ENCODE measurements around the gene LCK.
"Not testable (repeated sequence)": the region's sequence is repeated elsewhere in the genome, so short reads cannot be mapped to it uniquely, and the experiment has no call there.

The LCK gene

DNA sequence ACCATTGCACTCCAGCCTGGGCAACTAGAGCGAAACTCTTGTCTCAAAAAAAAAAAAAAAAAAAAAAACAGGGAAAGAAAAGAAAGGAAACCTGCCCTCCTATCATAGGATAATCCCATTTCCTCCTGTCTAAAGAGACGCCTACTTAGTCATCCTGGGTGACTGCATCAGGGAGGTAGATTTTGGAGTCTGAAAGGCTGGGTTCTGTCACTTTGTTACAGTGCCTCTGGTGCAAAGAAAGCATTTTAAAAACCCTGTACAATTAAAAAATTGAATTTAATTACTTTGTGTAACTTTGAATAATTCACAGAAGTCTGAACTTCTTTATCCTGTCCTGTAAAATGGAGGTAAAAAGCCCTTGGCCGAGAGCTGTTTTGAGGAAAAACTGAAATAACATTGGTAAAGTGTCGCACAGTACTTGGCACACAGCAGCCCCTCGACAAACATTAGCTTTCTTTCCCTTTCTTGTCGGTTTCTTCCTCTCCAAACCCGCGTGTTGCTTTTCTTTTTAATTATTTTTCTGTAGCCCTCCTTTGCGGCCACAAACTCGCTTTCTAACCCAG lies 40.2 kb downstream of the LCK start:
- peak; percentile 29 to 58 for DNase-seq (ENCODE audit: low read depth in 2 of 2)
- TF ChIP-seq, protein P1, sequence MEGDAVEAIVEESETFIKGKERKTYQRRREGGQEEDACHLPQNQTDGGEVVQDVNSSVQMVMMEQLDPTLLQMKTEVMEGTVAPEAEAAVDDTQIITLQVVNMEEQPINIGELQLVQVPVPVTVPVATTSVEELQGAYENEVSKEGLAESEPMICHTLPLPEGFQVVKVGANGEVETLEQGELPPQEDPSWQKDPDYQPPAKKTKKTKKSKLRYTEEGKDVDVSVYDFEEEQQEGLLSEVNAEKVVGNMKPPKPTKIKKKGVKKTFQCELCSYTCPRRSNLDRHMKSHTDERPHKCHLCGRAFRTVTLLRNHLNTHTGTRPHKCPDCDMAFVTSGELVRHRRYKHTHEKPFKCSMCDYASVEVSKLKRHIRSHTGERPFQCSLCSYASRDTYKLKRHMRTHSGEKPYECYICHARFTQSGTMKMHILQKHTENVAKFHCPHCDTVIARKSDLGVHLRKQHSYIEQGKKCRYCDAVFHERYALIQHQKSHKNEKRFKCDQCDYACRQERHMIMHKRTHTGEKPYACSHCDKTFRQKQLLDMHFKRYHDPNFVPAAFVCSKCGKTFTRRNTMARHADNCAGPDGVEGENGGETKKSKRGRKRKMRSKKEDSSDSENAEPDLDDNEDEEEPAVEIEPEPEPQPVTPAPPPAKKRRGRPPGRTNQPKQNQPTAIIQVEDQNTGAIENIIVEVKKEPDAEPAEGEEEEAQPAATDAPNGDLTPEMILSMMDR (IDR thresholded peaks at IDR 0.05; ENCODE audit: low read depth, low read length) = no peak
- peak overlapping the region; percentile 84 to 95 for H3K4me3 ChIP-seq (replicated peaks in 1 of 2; ENCODE audit: low read depth in 2 of 2, low read length in 2 of 2)

GRCh38 chr1:32291708-32292538 lies 40.9 kb downstream of the LCK start, which contains the start of gene HDAC1:
TSS of gene HDAC1 (plus strand) at chr1:32292083. CDS start at chr1:32292170, 87 bp downstream.
- H3K4me3 ChIP-seq (replicated peaks in 1 of 2; ENCODE audit: low read depth in 2 of 2, low read length in 2 of 2) = peak within 1 kb of the TSS; percentile 84 to 95
- DNase-seq (ENCODE audit: low read depth in 2 of 2) = peak; percentile 93 to 97
- TF ChIP-seq, protein P1 (IDR thresholded peaks at IDR 0.05; ENCODE audit: low read depth, low read length) = no peak

DNA sequence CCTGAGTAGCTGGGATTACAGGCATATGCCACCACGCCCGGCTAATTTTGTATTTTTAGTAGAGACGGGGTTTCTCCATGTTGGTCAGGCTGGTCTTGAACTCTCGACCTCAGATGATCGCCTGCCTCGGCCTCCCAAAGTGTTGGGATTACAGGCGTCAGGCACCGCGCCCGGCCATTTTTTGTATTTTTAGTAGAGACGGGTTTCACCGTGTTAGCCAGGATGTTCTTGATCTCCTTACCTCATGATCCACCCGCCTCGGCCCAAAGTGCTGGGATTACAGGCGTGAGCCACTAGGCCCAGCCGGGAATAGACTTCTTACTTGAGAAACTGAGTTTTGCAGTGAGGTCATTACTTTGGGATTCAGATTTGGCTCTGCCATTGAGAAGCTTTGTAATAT lies 47.1 kb downstream of the LCK start:
- not testable (repeated sequence) for DNase-seq (ENCODE audit: low read depth in 2 of 2); H3K4me3 ChIP-seq (replicated peaks in 1 of 2; ENCODE audit: low read depth in 2 of 2, low read length in 2 of 2)

- no peak for DNase-seq (ENCODE audit: low read depth in 2 of 2)
- no peak overlapping the region for H3K4me3 ChIP-seq (replicated peaks in 1 of 2; ENCODE audit: low read depth in 2 of 2, low read length in 2 of 2)
- TF ChIP-seq, protein P1 (IDR thresholded peaks at IDR 0.05; ENCODE audit: low read depth, low read length) = no peak
Observed at GRCh38 chr1:32299327-32299726, 48.3 kb downstream of the LCK start.

- DNase-seq (ENCODE audit: low read depth in 2 of 2) = no peak
- TF ChIP-seq, protein P1 (IDR thresholded peaks at IDR 0.05; ENCODE audit: low read depth, low read length) = no peak
- H3K4me3 ChIP-seq (replicated peaks in 1 of 2; ENCODE audit: low read depth in 2 of 2, low read length in 2 of 2) = no peak overlapping the region
Observed at GRCh38 chr1:32303358-32303757, 52.3 kb downstream of the LCK start.

DNA sequence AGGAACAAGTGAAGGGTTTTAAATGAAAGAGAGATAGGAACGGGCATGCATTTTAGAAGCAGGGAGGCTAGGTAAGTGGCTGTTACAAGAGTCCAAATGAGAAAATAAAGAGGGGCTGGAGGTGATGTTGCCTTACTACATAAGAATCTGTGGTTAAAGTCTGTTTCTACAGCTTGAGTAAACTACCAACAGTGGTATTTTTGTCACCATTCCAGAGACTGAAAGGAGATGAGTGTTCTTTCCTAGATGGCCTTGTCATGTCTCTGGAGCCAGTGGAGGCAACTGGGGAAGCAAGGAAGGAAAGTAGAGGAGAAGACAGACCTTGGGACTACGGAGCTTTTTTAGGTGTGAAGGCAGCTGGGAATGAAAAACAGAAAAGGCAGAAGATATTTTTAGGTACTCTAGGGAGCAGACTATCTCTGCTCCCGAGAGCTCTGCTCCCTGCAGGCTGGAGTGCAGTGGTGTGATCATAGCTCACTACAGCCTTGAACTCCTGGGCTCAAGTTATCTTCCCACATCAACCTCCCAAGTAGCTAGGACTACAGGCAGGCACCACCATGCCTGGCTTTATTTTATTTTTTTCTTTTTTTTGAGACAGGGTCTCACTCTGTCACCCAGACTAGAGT lies 53.0 kb downstream of the LCK start:
- peak in 1 of 2 donors; percentile 56 for DNase-seq (ENCODE audit: low read depth in 2 of 2)
- no peak overlapping the region for H3K4me3 ChIP-seq (replicated peaks in 1 of 2; ENCODE audit: low read depth in 2 of 2, low read length in 2 of 2)
- TF ChIP-seq, protein P1 (IDR thresholded peaks at IDR 0.05; ENCODE audit: low read depth, low read length) = no peak

- TF ChIP-seq, protein P1 (IDR thresholded peaks at IDR 0.05; ENCODE audit: low read depth, low read length) = no peak
- no peak overlapping the region for H3K4me3 ChIP-seq (replicated peaks in 1 of 2; ENCODE audit: low read depth in 2 of 2, low read length in 2 of 2)
- DNase-seq (ENCODE audit: low read depth in 2 of 2) = no peak
Observed at GRCh38 chr1:32305310-32305709, 54.2 kb downstream of the LCK start.

All from cardiac fibroblast (primary cell).